SK-N-SH (cell line): ENCODE results near the gene SEMA3A. TPM values are rescaled to one million over a fixed set of nuclear protein-coding genes. Genes with fewer than 3 reads are reported as not detected.
A peak's percentile ranks its signal among the peaks of the same experiment; 100 is the strongest.

ENCODE experiments used
- CTCF ChIA-PET: fragments of 300-600, 350-600 bp; formaldehyde crosslinking; extraction: SDS; loops from one replicate; lab custom pipeline; 2021; lab: Yijun Ruan, JAX
- POLR2A ChIA-PET: fragments of 350-600 bp; sonication (Branson Sonifier 250); formaldehyde crosslinking; extraction: SDS; loops from one replicate; lab custom pipeline; 2020; ENCODE audit warnings: antibody characterized with exemption, inconsistent platforms; lab: Yijun Ruan, JAX
- DNase-seq: peaks from one replicate; pipeline ENCODE4 v3.0.0; 2012
- H2AFZ ChIP-seq: fragments of 200-600 bp; sonication (generic); 2 replicates; pipeline ENCODE4 v1.8.1; 2016; ENCODE audit warnings: antibody characterized with exemption, mild to moderate bottlenecking, low read depth
- H3F3A ChIP-seq: fragments of 200-600 bp; sonication (generic); replicated peaks from 2 replicates; pipeline ENCODE3; 2016; ENCODE audit warnings: antibody characterized with exemption, mild to moderate bottlenecking; ENCODE audit not compliant: insufficient read depth
- H3K27ac ChIP-seq, 2 experiments: fragments of 200-500 bp in 1 of 2; fragments of 200-600 bp in 1 of 2; sonication (Bioruptor generic) in 1 of 2; sonication (generic), shearing (Covaris generic) in 1 of 2; 2 replicates each; pipeline versions ENCODE4 v1.5.1 to v1.6.1; 2014 to 2016; ENCODE audit warnings: low read depth in 2 of 2, inconsistent platforms in 1 of 2, low read length in 1 of 2, mild to moderate bottlenecking in 1 of 2, mixed read lengths in 1 of 2
- H3K27me3 ChIP-seq: fragments of 200-600 bp; sonication (generic), shearing (Covaris generic); 2 replicates; pipeline ENCODE4 v1.6.1; 2016; ENCODE audit warnings: mixed run types; ENCODE audit not compliant: insufficient read depth
- H3K36me3 ChIP-seq, 2 experiments: fragments of 200-500 bp in 1 of 2; fragments of 200-600 bp in 1 of 2; sonication (Bioruptor generic) in 1 of 2; sonication (generic) in 1 of 2; replicated peaks in 1 of 2; 2 replicates each; pipeline versions ENCODE3 to v1.5.1; 2014 to 2016; ENCODE audit warnings: low read length in 1 of 2, mild to moderate bottlenecking in 1 of 2; ENCODE audit not compliant: insufficient read depth in 2 of 2, control insufficient read depth in 1 of 2
- H3K4me1 ChIP-seq, 2 experiments: fragments of 200-500 bp in 1 of 2; fragments of 200-600 bp in 1 of 2; sonication (Bioruptor generic) in 1 of 2; sonication (generic), shearing (Covaris generic) in 1 of 2; 2 replicates each; pipeline versions ENCODE4 v1.5.1 to v1.6.1; 2014 to 2016; ENCODE audit warnings: low read depth in 1 of 2, low read length in 1 of 2, mixed run types in 1 of 2; ENCODE audit not compliant: insufficient read depth in 2 of 2, control insufficient read depth in 1 of 2
- H3K4me2 ChIP-seq: fragments of 200-600 bp; sonication (generic), shearing (Covaris generic); 2 replicates; pipeline ENCODE4 v1.6.1; 2017; ENCODE audit warnings: mixed run types
- H3K4me3 ChIP-seq, 2 experiments: fragments of 200-500 bp in 1 of 2; fragments of 200-600 bp in 1 of 2; sonication (Bioruptor generic) in 1 of 2; sonication (generic), shearing (Covaris generic) in 1 of 2; 2 replicates each; pipeline versions ENCODE4 v1.5.1 to v1.8.1; 2014 to 2016; ENCODE audit warnings: low read depth in 2 of 2, inconsistent platforms in 1 of 2, low read length in 1 of 2, mild to moderate bottlenecking in 1 of 2, mixed read lengths in 1 of 2, moderate library complexity in 1 of 2
- H3K79me2 ChIP-seq: fragments of 200-600 bp; sonication (generic); 2 replicates; pipeline ENCODE4 v1.8.1; 2017; ENCODE audit warnings: mild to moderate bottlenecking; ENCODE audit not compliant: insufficient read depth
- H3K9ac ChIP-seq: fragments of 200-600 bp; sonication (generic); 2 replicates; pipeline ENCODE4 v1.6.1; 2017; ENCODE audit warnings: mixed run types
- H3K9me2 ChIP-seq: fragments of 200-600 bp; sonication (generic); 2 replicates; pipeline ENCODE4 v1.6.1; 2017; ENCODE audit warnings: mixed run types
- H3K9me3 ChIP-seq: fragments of 200-600 bp; sonication (generic); 2 replicates; pipeline ENCODE4 v1.6.1; 2017; ENCODE audit warnings: mixed run types, mild to moderate bottlenecking, moderate library complexity
- H4K20me1 ChIP-seq: fragments of 200-600 bp; sonication (generic); 2 replicates; pipeline ENCODE4 v1.6.1; 2017; ENCODE audit warnings: mild to moderate bottlenecking, mixed run types; ENCODE audit not compliant: insufficient read depth
- CTCF ChIP-seq: fragments of 200-600 bp; sonication (generic); IDR thresholded peaks from 2 replicates; pipeline ENCODE4 v1.6.1; 2017; ENCODE audit warnings: antibody characterized with exemption, mild to moderate bottlenecking, moderate library complexity
- EZH2phosphoT487 ChIP-seq: fragments of 200-600 bp; sonication (generic); IDR thresholded peaks from 2 replicates; pipeline ENCODE4 v1.6.1; 2017; ENCODE audit warnings: low read depth, mixed run types, mild to moderate bottlenecking, antibody characterized with exemption, moderate library complexity, borderline replicate concordance
- FOXJ3 ChIP-seq: sonication (generic); formaldehyde crosslinking; IDR thresholded peaks from 2 replicates; pipeline ENCODE4 v1.5.1; 2020; ENCODE audit warnings: mild to moderate bottlenecking, missing genetic modification reagents
- GATA2 ChIP-seq: sonication (generic); formaldehyde crosslinking; IDR thresholded peaks from 2 replicates; pipeline ENCODE4 v1.5.0; 2020; ENCODE audit warnings: mild to moderate bottlenecking, missing genetic modification reagents
- JUND ChIP-seq: IDR thresholded peaks from 2 replicates; pipeline ENCODE4 v1.4.0; 2012
- NFIC ChIP-seq: IDR thresholded peaks from 2 replicates; pipeline ENCODE4 v1.4.0; 2012; ENCODE audit warnings: borderline replicate concordance
- NRF1 ChIP-seq: IDR thresholded peaks from 2 replicates; pipeline ENCODE4 v1.6.1; 2012; ENCODE audit warnings: low read depth, mild to moderate bottlenecking, low read length
- PBX3 ChIP-seq: IDR thresholded peaks from 2 replicates; pipeline ENCODE4; 2012
- POLR2AphosphoS5 ChIP-seq: IDR thresholded peaks from 2 replicates; pipeline ENCODE4 v1.6.1; 2012; ENCODE audit warnings: low read depth, low read length
- RAD21 ChIP-seq: IDR thresholded peaks from 2 replicates; pipeline ENCODE4 v1.6.1; 2012; ENCODE audit warnings: mild to moderate bottlenecking, low read length
- RCOR1 ChIP-seq: fragments of 150-350 bp; IDR thresholded peaks from 2 replicates; pipeline ENCODE4 v1.6.1; 2017; ENCODE audit warnings: antibody characterized with exemption, low read length
- REST ChIP-seq: IDR thresholded peaks from 2 replicates; pipeline ENCODE4 v1.6.1; 2012; ENCODE audit warnings: mild to moderate bottlenecking, low read depth, low read length, moderate library complexity
- RFX5 ChIP-seq: IDR thresholded peaks from 2 replicates; pipeline ENCODE4 v1.6.1; 2012; ENCODE audit warnings: mild to moderate bottlenecking, improper control_type of control experiment, low read length
- RXRA ChIP-seq: IDR thresholded peaks from 2 replicates; pipeline ENCODE4 v1.4.0; 2012; ENCODE audit warnings: low read depth, mild to moderate bottlenecking, borderline replicate concordance
- TAF1 ChIP-seq: IDR thresholded peaks from 2 replicates; pipeline ENCODE4 v1.6.1; 2012; ENCODE audit warnings: low read depth, mild to moderate bottlenecking, low read length, moderate library complexity, borderline replicate concordance
- YY1 ChIP-seq: IDR thresholded peaks from 2 replicates; pipeline ENCODE4 v1.4.0; 2012; ENCODE audit warnings: low read depth, mild to moderate bottlenecking
- WGBS: methylation state at CpG from one replicate; pipeline ENCODE4 v1.1.6; 2017; ENCODE audit warnings: low lambda C conversion rate; 5-methylcytosine and 5-hydroxymethylcytosine counted together
- polyA plus RNA-seq, 3 experiments: library from polyadenylated mRNA; depleted of rRNA; stranded (reverse); fragments of >200 nt; gene quantifications; 2 replicates each; pipeline ENCODE4 v1.2.3, GENCODE V29; 2012

Gene SEMA3A
- polyA plus RNA-seq, 1 of the 3 experiments (the other 2 are of a cell fraction), result 15.9 TPM

GRCh38 chr7:84060000-84060399 is 134.6 kb downstream of the SEMA3A start (continued):
- no peak for TF ChIP-seq REST
- no peak for TF ChIP-seq RCOR1
- no peak for TF ChIP-seq RFX5
- TF ChIP-seq EZH2phosphoT487, result no peak
- no peak for TF ChIP-seq FOXJ3 (CRISPR knock-in tag)
- no peak for TF ChIP-seq TAF1
- TF ChIP-seq RXRA, result no peak
- TF ChIP-seq RAD21, result no peak

GRCh38 chr7:84058311-84059076 is 136.1 kb downstream of the SEMA3A start:
- peak overlapping the region; percentile 16; the same call in 1 of the 2 replicates for H2AFZ ChIP-seq
- CTCF ChIA-PET, result interaction anchor here (1.2 kb wide), 2 partner anchors 43 to 125 kb away, joined by 3 read pairs; no protein-coding TSS in a partner anchor

More at GRCh38 chr7:84058311-84059076, 136.1 kb downstream of the SEMA3A start:
- Histone ChIP-seq H3K4me3 (no peak overlapping the region), H3K4me1 (peaks cover 2 to 34% of the 10 kb centered on the region in 2 experiments; a peak in 3 of 4 replicates), H3K9ac (peak overlapping the region; percentile 8), H3K79me2 (0 out of 2 replicates have a peak, but pooled peaks cover 3% of the 10 kb centered on the region), H3K4me2 (peak overlapping the region; percentile 12; the same call in 1 of the 2 replicates), H3K27me3 (no peaks in the 10 kb centered on the region), H4K20me1 (no peaks in the 10 kb centered on the region), H3K36me3 (no peaks in the 10 kb centered on the region), H3K9me2 (no peaks in the 10 kb centered on the region; the same call in 1 of the 2 replicates), H3K9me3 (no peaks in the 10 kb centered on the region), H3F3A (peaks cover 28% of the 10 kb centered on the region), H3K27ac (peak overlapping the region in 1 of 2 experiments; percentile 71; a peak in 2 of 4 replicates)
- POLR2A ChIA-PET, result no interaction called here
- DNase-seq, result no peak
- TF ChIP-seq NFIC (no peak), RCOR1 (no peak), PBX3 (peak; percentile 39; the same call in 1 of the 2 replicates), CTCF (no peak), JUND (peak; percentile 20; the same call in 1 of the 2 replicates), NRF1 (no peak), GATA2 (CRISPR knock-in tag) (no peak), YY1 (no peak), POLR2AphosphoS5 (no peak)
- 72% methylated on average over 6 of the region's 6 CpGs for WGBS
